ENCODE measurements around the gene BRINP3. TPM values are rescaled to one million over a fixed set of nuclear protein-coding genes. Genes with fewer than 3 reads are reported as not detected.

Gene BRINP3
- total RNA-seq, 1 donor from 2014 or later = not detected

DNA sequence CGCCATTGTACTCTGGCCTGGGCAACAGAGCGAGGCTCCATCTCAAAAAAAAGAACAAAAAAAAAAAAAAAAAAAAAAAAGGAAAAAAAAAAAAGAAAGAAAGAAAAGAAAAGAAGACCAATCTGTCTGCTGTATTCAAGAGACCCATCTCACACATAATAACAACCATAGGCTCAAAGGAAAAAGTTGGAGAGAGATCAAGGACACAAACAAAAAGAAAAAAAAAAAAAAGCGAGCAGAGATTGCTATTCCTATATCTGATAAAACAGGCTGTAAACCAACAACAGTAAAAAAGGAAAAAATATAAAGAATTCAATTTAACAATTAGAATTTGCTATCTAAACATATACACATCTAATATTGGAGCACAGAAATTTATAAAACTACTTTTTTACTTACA is 150.4 kb downstream of the BRINP3 start:
- no peak for DNase-seq (ENCODE audit: low spot score)

DNA sequence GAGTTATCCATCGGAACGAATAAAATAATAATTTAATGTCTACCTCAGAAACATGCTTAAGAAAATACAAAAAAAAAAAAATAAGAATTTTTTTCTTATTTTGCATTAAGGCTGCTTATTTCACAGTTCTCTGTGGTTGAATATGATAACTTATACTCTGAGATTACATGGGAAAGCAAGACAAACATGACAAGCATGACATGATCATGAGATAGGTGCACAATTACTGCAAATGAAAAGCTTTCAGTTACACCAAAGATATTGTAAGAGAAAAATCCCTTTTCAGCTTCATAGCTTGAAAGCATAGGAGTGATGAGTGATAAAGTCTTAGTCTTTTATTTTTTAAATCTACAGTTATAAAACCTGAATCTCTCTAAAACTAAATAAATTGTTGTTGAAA is 154.1 kb downstream of the BRINP3 start:
- DNase-seq (ENCODE audit: low spot score) = no peak

DNA sequence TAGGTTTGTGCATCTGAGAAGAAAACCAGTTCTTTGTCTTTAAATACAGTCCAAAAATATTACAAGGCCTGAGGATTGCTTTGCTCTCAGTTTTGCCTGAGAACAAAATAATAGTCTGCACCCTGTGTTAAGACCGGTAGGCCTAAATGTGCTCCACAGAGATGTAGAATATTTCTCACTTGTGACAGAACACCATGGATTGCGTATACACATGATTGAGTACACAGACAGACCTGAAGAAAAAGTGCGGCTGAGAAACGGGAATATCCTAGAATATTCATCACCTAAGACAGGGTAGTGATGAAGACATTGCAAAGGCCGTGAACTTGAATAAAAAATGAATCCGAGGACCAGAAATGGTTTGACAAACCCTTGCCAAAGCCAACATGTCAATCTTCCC is 155.4 kb downstream of the BRINP3 start:
- DNase-seq (ENCODE audit: low spot score) = no peak

DNA sequence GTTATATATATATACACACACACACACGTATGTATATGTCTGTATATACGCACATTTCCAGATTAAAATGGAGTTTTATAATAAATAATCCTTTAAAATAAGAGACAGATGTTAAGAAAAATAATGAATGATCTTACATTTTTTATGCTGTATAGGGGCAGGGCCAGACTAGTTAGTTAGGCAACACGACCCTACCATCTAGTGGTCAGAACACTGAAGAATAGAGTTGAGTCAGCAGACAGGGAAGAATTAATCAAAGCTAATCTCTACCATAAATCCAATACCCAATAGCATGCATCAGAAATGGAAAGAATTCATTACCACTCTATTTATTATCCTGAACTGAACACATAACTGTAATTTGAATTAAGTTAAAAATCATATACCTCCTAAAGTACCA is 156.7 kb downstream of the BRINP3 start:
- no peak for DNase-seq (ENCODE audit: low spot score)

DNA sequence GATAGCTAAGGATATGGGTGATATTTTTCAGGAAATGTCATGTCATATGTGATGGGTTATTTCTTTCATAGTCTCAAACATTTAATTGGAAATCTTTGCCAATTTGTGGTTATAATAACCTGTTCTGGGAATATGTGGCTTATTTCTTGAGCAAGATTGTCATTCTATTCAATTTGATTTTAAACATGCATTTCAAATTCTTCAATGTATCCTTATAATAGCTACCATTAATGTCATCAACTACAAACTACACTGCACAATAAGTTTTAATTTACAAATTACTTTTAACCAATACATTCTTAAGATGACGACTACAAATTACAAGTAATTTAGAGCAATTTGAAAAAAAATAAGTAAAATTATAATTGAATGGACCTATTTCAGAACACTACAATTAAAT is 164.9 kb downstream of the BRINP3 start:
- no peak for DNase-seq (ENCODE audit: low spot score)

DNA sequence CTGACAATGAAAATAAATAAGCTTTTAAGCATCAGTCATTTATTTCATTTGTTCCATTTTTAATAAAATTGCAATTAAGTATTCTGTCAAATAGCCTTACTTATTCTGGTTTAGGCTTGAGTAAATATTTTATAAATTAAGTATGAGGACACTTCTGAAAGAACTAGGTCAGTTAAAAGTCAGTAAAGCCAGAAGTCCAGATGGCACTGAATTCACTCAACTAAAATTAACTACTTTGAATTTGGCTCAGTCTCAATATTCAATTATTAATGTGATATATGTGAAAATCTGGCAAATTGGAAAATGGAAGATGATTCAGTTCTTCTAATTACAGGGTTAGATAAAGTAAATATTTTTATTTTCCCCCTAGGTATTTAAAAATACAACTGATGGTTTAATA is 174.2 kb downstream of the BRINP3 start:
- DNase-seq (ENCODE audit: low spot score) = no peak

DNA sequence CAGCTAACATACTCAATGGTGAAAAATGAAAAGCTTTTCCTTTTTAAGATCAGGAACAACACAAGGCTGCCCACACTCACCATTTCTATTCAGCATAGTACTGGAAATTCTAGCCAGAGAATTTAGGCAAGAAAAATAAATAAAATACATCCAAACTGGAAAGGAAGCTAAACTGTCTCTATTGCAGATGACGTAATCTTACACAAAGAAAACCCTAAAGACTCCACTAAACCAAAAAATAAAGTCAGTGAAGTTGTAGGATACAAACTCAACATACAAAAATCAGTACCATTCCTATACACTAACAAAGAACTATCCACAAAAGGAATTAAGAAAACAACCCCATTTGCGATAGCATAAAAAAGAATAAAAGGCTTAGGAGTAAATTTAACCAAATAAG is 181.2 kb downstream of the BRINP3 start:
- no peak for DNase-seq (ENCODE audit: low spot score)

DNA sequence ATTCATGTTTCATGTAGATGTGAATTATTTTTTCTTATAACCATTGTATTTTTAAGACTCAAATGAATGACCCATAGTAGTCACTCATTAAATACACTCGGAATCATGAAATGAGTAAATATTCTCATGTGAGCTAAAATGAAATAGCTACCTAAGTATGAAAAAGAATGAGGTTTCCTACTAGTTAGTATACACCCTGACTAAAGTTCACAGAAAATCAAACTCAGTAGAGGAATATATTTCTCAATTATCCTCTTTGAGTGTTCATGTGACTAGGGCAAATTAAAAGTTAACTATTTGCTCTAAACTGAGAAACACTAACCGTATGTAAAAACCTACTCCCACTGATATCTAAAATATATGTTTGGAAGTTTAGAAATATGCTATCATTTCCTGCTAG is 187.8 kb downstream of the BRINP3 start:
- DNase-seq (ENCODE audit: low spot score) = no peak

DNA sequence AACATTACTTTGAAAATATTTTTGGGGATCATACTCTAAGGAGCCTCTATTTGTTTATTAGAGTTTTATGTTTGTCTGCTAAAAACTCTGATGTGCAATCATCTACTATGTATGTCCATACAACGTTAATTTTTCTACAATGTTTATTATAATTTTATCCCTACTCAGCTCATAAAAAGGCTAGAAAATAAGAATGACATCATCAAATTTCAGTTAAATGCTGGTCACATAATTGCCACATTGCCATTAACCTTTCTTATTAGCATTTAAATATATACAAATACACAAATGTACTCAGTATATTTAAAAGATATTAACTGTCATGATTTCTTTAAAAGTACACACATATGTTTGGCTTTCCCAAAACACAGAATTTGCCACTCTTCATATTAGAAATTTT is 191.6 kb downstream of the BRINP3 start:
- DNase-seq (ENCODE audit: low spot score) = no peak

DNA sequence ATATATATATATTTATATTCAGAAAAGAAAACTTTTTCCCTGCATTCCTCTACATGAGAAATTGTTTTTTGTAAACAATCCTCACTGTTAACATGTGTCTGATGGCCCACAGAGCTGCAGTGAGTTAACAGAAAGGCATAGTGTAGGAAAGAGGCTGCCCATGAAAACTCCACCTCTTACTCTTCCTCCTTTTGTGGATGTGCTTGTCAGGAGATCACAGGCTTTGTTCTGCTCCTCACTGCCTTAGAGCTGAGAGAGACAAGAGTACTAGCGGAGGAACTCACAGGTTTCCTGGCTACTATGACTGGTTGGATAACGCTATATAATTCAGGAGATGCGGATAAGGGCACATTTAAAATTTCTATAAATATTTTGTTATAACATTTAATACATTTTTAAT is 200.6 kb downstream of the BRINP3 start:
- DNase-seq (ENCODE audit: low spot score) = no peak

DNA sequence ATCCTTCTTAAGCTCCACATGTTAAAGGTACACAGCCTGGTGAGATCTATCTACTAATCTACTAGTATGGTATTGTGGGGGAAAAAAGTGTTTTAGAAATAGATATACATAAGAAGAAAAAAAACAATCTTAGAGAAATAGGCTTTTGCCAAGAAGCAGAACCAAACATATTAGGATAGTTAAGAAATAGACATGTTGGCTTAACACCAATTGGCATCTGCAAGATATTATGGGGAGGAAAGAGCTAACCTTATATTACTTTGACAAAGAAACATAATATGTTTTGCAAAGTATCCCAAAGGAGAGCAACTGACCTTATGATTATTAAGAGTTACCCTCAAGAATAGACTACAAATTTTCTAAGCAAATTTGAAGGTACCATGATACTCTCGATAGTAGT is 202.9 kb downstream of the BRINP3 start:
- no peak for DNase-seq (ENCODE audit: low spot score)

DNA sequence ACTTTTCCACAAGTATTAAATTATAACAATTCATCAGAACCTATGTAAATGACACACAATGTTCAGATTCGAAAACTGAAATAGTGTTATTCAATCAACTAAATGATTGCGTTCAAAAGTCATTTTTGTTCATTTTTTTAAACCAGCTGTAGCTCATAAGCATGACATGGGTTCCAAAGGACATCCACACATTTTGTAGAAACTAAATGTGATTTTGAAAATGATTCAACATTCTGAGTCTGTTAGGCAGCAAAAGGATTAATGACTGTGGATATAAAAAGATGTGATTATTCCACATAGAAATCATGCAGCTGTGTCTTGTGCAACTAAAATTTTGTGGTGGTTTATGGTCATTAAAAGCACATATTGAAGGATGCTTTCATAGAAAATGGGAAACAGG is 204.5 kb downstream of the BRINP3 start:
- no peak for DNase-seq (ENCODE audit: low spot score)

DNA sequence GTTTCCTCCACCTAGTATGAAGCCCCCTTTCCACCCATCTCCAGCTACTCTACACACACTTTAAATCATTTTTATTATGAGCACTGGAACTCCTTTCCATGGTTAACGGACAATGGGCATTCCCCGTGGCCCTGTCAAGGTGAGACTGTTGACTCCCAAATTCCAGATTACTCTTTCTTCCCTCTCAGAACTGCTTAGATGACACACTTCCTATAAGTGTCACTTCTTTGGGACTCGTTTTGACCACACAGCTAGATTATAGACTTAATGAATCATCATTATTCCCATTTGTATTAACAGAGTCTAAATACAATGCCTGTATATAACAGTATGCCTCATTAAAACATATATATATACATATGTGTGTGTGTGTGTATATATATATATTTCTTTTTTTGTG is 215.1 kb downstream of the BRINP3 start:
- no peak for DNase-seq (ENCODE audit: low spot score)

DNA sequence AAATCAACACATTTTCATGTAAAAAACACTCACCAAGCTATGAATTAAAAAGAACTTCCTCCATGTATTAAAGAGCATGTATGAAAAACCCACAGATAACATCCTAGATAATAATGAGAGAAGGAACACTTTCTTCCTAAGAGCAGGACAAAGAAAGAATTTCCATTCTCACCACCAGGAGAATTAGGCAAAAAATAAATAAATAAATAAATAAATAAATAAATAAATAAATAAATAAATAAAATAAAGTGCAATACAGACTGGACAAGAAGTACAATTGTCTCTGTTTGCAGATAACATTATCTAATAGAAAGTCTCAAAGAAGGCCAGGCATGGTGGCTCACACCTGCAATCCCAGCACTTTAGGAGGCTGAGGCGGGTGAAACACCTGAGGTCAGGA is 218.2 kb downstream of the BRINP3 start:
- DNase-seq (ENCODE audit: low spot score) = no peak

DNA sequence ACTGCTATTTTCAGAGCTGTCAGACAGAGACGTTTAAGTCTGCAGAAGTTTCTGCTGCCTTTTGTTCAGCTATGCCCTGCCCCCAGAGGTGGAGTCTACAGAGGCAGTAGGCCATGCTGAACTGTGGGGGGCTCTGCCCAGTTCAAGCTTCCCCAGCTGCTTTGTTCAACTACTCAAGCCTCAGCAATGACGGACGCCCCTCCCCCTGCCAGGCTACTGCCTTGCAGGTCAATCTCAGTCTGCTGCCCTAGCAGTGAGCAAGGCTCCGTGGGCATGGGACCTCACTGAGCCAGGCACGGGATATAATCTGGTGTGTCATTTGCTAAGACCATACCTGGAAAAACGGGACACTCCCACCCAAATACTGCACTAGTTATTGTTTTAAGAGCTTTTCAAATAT is 219.7 kb downstream of the BRINP3 start:
- DNase-seq (ENCODE audit: low spot score) = no peak

DNA sequence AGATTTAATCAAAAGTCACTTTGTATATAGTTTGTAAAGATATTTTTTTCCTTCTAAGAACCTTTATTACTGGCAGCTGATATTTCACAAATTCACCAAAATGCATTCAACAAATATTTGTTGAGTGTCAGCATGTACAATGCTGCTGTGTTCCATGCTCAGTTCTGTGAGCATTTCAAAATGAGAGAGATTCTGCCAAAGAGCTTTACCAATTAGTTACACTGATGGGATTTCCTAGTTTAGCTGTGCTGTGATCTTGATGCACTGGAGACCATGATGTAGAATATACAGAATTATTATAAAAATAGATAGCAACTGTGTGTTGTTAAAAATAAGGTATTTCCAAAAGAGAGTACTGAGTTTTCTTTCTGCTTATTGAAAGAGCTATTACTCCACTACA is 225.6 kb downstream of the BRINP3 start:
- no peak for DNase-seq (ENCODE audit: low spot score)

DNA sequence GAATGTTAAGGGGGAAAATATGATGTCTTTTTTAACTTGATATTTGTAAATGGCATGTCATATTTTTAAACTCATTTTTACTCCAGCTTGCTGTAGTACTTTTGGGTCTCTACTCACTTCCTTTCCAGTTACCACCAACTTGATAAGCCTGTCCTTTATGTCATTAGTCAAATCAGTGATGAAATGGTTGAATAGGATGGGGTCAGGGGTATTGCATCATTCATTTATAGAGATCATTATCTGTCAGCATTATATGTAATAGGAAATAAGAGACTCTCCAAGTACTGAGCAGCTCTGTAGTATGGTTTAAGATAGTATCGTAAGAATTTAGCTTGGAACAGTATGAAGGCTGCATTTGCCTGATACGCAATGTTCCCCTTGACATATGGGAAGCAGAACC is 227.3 kb downstream of the BRINP3 start:
- no peak for DNase-seq (ENCODE audit: low spot score)

DNA sequence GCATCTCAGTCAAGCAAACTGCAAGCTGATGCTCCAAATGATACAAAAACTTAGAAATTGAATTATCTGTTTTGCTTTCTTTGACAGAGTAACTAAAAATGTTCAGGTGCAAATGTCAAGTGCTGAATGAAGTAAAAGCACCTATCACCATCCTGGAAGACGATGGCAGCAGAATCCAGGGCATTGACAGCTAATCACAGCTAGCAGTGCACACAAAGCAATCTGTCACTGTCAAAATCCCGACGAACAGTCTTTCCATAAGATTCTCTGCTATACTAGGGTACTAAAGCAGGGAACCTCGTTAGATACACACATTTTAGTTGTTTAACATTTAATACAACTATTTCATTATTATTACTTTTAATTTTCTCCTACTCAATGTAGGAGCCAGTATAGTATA is 233.3 kb downstream of the BRINP3 start:
- no peak for DNase-seq (ENCODE audit: low spot score)

DNA sequence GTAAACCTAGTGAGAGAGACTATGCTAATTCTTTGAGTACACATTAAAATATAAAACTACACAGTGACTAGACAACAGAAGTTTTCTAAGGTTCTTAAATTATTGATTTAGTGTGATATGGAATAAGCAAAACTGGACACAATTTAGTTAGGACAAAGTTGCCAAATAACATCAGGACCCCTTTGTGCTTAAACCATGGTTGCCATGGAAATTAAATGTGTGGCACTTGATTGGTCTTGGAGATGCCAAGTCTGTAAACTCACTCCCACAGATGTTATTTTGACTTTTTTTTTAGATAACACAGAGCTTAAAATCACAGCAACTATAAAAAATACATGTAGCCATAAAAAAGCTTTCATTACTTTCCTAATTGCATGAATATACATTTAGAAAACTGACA is 234.6 kb downstream of the BRINP3 start:
- no peak for DNase-seq (ENCODE audit: low spot score)

DNA sequence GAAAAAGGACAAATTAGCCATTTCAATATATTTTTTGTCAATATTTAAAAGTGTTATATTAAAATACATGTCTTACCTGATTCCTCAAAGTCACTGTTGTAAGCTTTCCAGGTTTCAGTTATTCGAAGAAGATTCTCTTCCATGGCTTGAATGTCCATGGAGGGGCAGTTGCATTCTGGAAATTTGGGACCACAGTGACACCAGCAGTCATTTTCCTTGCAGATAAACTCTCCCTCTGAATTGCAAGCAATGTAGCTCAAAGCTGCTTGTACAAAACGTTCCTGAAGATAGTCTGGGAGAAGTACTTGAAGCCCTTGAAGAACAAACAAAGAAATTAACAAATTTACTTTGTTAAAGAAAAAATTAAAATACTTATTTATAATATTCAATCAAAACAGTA is 251.7 kb downstream of the BRINP3 start:
- no peak for DNase-seq (ENCODE audit: low spot score)

DNA sequence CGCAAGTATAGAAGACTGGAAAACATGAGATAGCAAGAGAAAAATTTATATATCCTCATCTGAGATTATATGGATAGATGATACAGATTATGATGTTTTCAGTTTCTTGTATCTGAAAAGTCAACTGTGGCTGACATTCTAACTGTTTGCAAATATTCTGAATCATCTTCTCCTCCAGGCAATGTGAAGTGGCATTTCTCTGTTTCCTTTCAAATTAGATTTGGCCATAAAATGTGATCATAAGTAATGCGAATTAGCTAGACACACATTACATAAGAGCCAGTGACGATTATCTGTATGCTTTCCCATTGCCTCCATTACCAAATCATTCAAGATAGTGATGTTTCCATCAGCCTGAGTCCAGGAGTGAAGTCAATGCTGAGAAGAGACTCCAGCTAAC is 265.2 kb downstream of the BRINP3 start:
- DNase-seq (ENCODE audit: low spot score) = no peak

DNA sequence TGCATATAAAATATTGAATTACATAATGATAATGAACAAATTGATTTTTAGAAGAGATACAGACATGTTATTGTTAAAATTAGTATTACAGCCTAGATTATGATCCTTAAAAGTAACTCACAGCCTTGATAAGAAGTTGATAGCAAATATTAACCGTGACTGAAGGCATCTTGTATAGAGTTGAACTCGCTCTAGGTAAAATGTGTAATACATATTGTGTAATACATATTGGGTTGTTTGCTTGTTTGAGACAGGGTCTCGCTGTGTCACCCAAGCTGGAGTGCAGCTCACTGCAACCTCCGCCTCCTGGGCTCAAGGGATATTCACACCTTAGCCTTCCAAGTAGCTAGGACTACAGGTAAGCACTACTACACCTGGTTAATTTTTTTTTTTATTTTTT is 269.9 kb downstream of the BRINP3 start:
- no peak for DNase-seq (ENCODE audit: low spot score)

DNA sequence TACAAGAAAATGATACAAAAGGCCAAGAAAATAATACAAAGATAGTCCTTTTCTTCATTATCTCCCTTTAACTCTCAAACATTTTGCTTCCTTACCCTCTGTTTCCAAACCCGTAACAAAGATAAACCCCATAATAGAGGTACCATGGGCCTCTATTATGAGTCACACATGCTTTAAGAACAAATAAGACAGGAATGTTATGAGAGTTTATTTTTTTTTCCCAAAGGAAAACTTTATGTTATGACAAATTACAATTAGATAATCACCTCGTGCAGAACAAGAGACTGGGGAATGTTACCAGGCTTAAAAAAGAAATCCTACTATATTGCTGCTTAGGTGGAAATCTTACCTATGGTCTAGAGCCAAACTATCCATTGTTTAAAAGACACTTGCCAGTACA is 272.0 kb downstream of the BRINP3 start:
- no peak for DNase-seq (ENCODE audit: low spot score)

DNA sequence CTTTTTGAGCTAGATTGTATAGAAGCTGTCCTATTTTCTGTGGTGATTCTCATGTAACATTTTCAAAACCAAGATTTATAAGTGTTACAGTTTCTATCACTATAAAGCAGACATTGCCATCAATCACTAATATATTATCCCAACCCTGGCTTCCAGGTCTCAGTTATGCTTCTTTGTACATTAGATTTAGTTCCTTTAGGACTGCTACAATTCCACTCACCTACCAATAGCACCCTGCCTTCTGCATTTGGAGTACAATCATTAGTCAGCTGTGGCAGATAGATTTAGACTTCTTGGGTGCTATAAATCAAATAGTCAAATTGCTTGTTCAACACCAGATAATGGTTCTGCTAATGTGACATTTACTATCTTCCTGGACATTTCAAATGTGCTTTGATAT is 281.6 kb downstream of the BRINP3 start:
- DNase-seq (ENCODE audit: low spot score) = no peak

Measured in mesenteric fat pad (tissue), 1 donor.